Esophagus muscularis mucosa (tissue), 4 donors: ENCODE results near the gene EZH2. TPM values are rescaled to one million over a fixed set of nuclear protein-coding genes. Genes with fewer than 3 reads are reported as not detected.

Experiments used
- DNase-seq: peaks from one replicate; pipeline ENCODE4 v3.0.0-alpha.2; 2017; ENCODE audit errors: extremely low spot score
- H3K27ac ChIP-seq, 4 donors: fragments of 200-600 bp; sonication (generic); replicated peaks in 1 of 4; 1 replicate in 3 of 4; 2 replicates in 1 of 4; pipeline ENCODE4 v1.5.1; 2016 to 2019; ENCODE audit warnings: mild to moderate bottlenecking in 1 of 4
- H3K27me3 ChIP-seq, 4 donors: fragments of 200-600 bp; sonication (generic); one replicate each; pipeline versions ENCODE4 v1.5.1 to v1.6.0; 2016 to 2019
- H3K36me3 ChIP-seq, 4 donors: fragments of 200-600 bp; sonication (generic); one replicate each; pipeline ENCODE4 v1.5.1; 2016 to 2019
- H3K4me1 ChIP-seq, 4 donors: fragments of 200-600 bp; sonication (generic); one replicate each; pipeline ENCODE4 v1.5.1; 2016 to 2019
- H3K4me3 ChIP-seq, 4 donors: fragments of 200-600 bp; sonication (generic); 1 replicate in 2 of 4; 2 replicates in 2 of 4; pipeline ENCODE4 v1.5.1; 2016 to 2019; ENCODE audit warnings: mild to moderate bottlenecking in 4 of 4, moderate library complexity in 1 of 4
- H3K9me3 ChIP-seq, 4 donors: fragments of 200-600 bp; sonication (generic); 1 replicate in 3 of 4; 2 replicates in 1 of 4; pipeline ENCODE4 v1.5.1; 2016 to 2019
- EP300 ChIP-seq: sonication (generic); formaldehyde crosslinking; IDR thresholded peaks from one replicate; pipeline ENCODE4 v1.6.1; 2017; ENCODE audit warnings: antibody characterized with exemption
- POLR2A ChIP-seq: fragments of 450-650 bp; IDR thresholded peaks from one replicate; pipeline ENCODE4 v1.6.1; 2017; ENCODE audit warnings: antibody characterized with exemption, moderate library complexity, mild to moderate bottlenecking, low read depth
- POLR2AphosphoS5 ChIP-seq, 2 donors: sonication (generic); formaldehyde crosslinking; IDR thresholded peaks; one replicate each; pipeline ENCODE4 v1.6.1; 2017; ENCODE audit warnings: antibody characterized with exemption in 2 of 2
- WGBS: methylation state at CpG from one replicate; pipeline ENCODE4 v1.1.5; 2018; 5-methylcytosine and 5-hydroxymethylcytosine counted together
- intact Hi-C: fragments of 100-400 bp; cut with DNase I; formaldehyde crosslinking; loops from one replicate; pipeline ENCODE4 v1.15.1; 2023
- total RNA-seq, 4 donors: library from RNA; depleted of rRNA; stranded (reverse); fragments of >200 nt; gene quantifications; one replicate each; pipeline versions ENCODE4 v1.1.0 to v1.2.1, GENCODE V29; 2016
- TF ChIP-seq, protein P1 (sequence below), 3 experiments: fragments of 200-600 bp in 2 of 3; fragments of 450-650 bp in 1 of 3; sonication (generic) in 2 of 3; IDR thresholded peaks; one replicate each; pipeline ENCODE4 v1.5.1; 2017 to 2019; ENCODE audit warnings: antibody characterized with exemption in 3 of 3, mild to moderate bottlenecking in 2 of 3, moderate library complexity in 1 of 3

EZH2 gene
- total RNA-seq, 4 donors from 2014 or later, result 0.33 to 0.52 (median 0.45) TPM; not detected in 1

DNA sequence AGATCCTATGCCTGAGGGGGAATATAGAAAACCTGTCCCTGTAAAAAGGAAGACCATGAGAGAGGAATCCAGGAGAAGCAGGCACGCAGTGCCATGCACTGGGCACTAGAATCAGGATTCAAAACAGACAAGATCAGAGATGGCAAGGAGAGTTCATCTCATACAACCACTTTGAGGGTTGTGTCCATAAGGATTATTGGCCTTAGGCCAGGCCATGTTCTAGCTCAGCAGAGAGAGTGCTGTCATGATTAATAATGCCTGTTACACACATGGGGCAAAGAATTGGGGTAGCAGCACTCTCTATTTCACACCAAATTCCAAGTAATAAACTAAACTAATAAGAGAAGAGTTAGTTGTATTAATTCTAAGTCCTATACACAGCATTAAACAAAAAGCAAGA, 29.1 kb downstream of the EZH2 start:
- no peak overlapping the region for H3K4me3 ChIP-seq
- TF ChIP-seq POLR2A, result no peak
- TF ChIP-seq, protein P1, sequence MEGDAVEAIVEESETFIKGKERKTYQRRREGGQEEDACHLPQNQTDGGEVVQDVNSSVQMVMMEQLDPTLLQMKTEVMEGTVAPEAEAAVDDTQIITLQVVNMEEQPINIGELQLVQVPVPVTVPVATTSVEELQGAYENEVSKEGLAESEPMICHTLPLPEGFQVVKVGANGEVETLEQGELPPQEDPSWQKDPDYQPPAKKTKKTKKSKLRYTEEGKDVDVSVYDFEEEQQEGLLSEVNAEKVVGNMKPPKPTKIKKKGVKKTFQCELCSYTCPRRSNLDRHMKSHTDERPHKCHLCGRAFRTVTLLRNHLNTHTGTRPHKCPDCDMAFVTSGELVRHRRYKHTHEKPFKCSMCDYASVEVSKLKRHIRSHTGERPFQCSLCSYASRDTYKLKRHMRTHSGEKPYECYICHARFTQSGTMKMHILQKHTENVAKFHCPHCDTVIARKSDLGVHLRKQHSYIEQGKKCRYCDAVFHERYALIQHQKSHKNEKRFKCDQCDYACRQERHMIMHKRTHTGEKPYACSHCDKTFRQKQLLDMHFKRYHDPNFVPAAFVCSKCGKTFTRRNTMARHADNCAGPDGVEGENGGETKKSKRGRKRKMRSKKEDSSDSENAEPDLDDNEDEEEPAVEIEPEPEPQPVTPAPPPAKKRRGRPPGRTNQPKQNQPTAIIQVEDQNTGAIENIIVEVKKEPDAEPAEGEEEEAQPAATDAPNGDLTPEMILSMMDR (IDR thresholded peaks at IDR 0.05), result no peak
- no peak for TF ChIP-seq POLR2AphosphoS5 (IDR thresholded peaks at IDR 0.05)
- TF ChIP-seq EP300, result no peak
- H3K27me3 ChIP-seq, result no peaks in the 10 kb centered on the region
- intact Hi-C loops, result loop anchor here (2.0 to 5.0 kb wide), 2 partner anchors 87 to 108 kb away; no protein-coding TSS in a partner anchor
- no peak for DNase-seq
- no peak overlapping the region for H3K27ac ChIP-seq
- H3K4me1 ChIP-seq, result peaks cover 0 to 4% (median 0%) of the 10 kb centered on the region in 4 donors
- WGBS, result 97% methylated on average over 1 of the region's 1 CpG
- H3K36me3 ChIP-seq, result no peaks in the 10 kb centered on the region
- no peaks in the 10 kb centered on the region for H3K9me3 ChIP-seq

DNA sequence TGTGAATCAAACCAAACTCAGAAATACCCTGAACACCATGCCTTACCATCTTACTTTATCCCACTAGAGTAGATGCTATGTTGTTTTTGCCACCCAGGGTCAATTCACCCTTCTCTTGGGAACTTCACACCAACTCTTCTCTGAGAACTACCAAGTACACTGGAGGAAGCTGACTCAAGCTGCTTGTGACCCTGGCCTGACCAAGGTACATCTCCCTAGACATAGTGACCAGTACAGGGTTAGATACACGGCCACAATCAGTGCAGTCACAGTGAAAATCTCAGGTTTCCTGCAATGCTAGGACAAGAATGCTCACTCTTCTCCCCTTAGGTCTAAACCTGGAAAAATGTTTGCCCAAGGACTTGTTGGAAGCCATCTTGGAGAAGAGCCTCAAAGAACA, 31.8 kb downstream of the EZH2 start:
- no peaks in the 10 kb centered on the region for H3K9me3 ChIP-seq
- H3K27me3 ChIP-seq, result no peaks in the 10 kb centered on the region
- H3K36me3 ChIP-seq, result no peaks in the 10 kb centered on the region
- TF ChIP-seq POLR2AphosphoS5 (IDR thresholded peaks at IDR 0.05), result no peak
- no peak for TF ChIP-seq POLR2A
- TF ChIP-seq EP300, result no peak
- TF ChIP-seq, protein P1 (IDR thresholded peaks at IDR 0.05), result no peak
- no peak for DNase-seq
- no peak overlapping the region for H3K4me3 ChIP-seq
- H3K4me1 ChIP-seq, result peaks cover 0 to 4% (median 0%) of the 10 kb centered on the region in 4 donors
- no peak overlapping the region for H3K27ac ChIP-seq
- intact Hi-C loops, result no loop called here
- WGBS, result 85% methylated on average over 1 of the region's 1 CpG

DNA sequence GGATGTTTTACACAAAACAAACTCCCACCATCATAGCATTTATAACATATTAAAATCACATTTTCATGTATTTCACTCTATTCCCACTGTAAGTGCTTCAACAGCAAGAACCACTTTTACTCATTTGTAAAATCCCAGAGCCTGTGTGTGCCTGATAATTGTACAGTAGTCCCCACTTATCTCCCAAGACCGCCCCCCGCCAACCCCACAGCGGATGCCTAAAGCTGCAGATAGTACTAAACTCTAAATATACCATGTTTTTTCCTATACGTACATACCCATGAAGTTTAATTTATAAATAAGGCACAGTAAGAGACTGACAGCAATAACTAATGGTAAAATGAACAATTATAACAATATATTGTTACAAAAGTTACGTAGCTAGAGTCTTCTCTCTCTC, 33.5 kb downstream of the EZH2 start:
- DNase-seq, result no peak
- H3K9me3 ChIP-seq, result no peaks in the 10 kb centered on the region
- TF ChIP-seq EP300 (no peak), POLR2AphosphoS5 (IDR thresholded peaks at IDR 0.05) (no peak), POLR2A (no peak)
- TF ChIP-seq, protein P1 (IDR thresholded peaks at IDR 0.05), result no peak
- 96% methylated on average over 5 of the region's 5 CpGs for WGBS
- no peak overlapping the region for H3K4me3 ChIP-seq
- no peaks in the 10 kb centered on the region for H3K4me1 ChIP-seq
- intact Hi-C loops, result no loop called here
- no peaks in the 10 kb centered on the region for H3K27me3 ChIP-seq
- H3K27ac ChIP-seq, result no peak overlapping the region
- H3K36me3 ChIP-seq, result no peaks in the 10 kb centered on the region

DNA sequence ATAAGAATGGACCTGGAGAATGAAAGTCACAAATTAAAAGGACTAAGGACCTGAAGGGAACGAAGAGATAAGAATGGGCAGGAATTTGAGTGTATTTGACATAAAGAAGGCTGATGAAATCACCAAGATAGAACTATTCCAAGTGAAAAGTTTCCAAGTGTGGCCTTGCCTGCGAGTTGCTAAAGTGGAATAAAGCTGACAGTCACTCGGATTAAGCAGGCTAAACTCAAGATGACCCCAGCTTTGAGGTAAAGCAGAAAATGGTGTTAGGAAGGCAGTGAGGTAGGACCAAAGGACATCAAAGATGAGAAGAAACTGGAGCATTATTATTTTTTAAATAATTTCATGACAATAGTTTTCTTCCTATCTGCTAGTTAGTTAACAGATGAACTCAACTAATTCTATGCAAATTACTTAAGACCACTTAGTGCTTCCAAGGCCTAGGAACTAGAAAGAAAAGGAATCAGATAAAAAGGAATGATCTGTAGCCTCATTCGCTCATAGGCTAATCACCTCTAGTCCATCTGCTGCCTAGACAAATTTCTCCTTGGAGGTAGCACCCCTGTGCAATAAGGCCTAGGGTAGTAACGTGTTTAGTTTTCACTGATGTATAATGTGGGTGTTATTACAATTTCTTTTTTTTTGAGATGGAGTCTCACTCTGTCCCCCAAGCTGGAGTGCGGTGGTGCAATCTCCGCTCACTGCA, 34.5 kb downstream of the EZH2 start:
- WGBS, result 76% methylated on average over 7 of the region's 7 CpGs
- Histone ChIP-seq H3K4me1 (no peaks in the 10 kb centered on the region), H3K36me3 (no peaks in the 10 kb centered on the region), H3K27me3 (no peaks in the 10 kb centered on the region), H3K27ac (no peak overlapping the region), H3K4me3 (no peak overlapping the region), H3K9me3 (no peaks in the 10 kb centered on the region)
- intact Hi-C loops, result no loop called here
- DNase-seq, result no peak
- TF ChIP-seq EP300, result no peak
- TF ChIP-seq POLR2A, result no peak
- TF ChIP-seq, protein P1 (IDR thresholded peaks at IDR 0.05), result no peak
- no peak for TF ChIP-seq POLR2AphosphoS5 (IDR thresholded peaks at IDR 0.05)
